ENCODE measurements around the gene CYB5D1.

DNA sequence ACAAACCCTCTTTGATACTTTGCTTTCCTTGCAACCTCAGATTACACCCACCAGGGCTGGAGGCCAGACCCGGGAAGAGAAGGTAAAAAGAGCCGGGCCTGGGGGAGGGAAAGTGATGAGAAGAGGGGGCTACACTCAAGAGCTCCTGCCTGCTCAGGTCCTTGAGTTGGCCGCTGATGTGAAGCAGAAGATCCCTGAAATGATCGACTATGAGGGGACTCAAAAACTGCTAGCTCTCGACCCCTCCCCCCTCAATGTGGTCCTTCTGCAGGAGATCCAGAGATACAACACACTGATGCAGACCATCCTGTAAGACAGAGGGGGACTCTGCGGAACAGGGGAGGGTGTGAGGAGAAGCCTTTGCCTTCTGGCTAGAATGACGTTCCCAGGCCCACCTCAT lies 26.6 kb upstream of the CYB5D1 start:
- TF ChIP-seq CTCF (optimal IDR thresholded peaks at IDR 0.05 in 1 of 3, IDR thresholded peaks at IDR 0.05 in 1 of 3, conservative IDR thresholded peaks at IDR 0.05 in 1 of 3; ENCODE audit: extremely low read depth in 1 of 3, insufficient read depth in 2 of 3, low read length in 3 of 3) = no peak
- TF ChIP-seq EZH2 (IDR thresholded peaks at IDR 0.05; ENCODE audit: low read length) = no peak
